Panc1 (cell line): ENCODE results near the gene FAM177B.

Experiments used
- CTCF ChIP-seq: fragments of 450-650 bp; IDR thresholded peaks from 2 replicates; pipeline ENCODE4 v1.5.1; 2017; ENCODE audit warnings: mild to moderate bottlenecking
- POLR2AphosphoS5 ChIP-seq: IDR thresholded peaks from 2 replicates; pipeline ENCODE4 v1.6.1; 2012; ENCODE audit warnings: mild to moderate bottlenecking, low read depth, low read length, moderate library complexity
- SIN3A ChIP-seq: IDR thresholded peaks from 2 replicates; pipeline ENCODE4 v1.6.1; 2012; ENCODE audit warnings: low read depth, mild to moderate bottlenecking, low read length, moderate library complexity, borderline replicate concordance; ENCODE audit not compliant: insufficient read depth

DNA sequence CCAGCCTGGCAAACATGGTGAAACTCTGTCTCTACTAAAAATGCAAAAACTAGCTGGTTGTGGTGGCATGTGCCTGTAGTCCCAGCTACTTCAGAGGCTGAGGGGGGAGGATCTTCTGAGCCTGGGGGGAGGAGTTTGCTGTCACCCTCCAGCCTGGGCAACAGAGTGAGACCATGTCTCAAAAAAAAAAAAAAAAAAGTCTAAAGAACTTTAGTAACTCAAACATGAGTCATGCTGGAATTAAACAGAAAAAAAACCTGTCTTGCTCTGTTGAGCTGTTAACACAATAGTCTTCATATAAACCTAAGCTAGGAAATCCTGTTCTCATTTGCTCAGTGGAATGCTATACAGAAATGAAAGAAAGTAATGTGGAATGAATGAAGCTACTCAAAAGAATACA lies 61.1 kb downstream of the FAM177B start:
- TF ChIP-seq CTCF (no peak), SIN3A (no peak), POLR2AphosphoS5 (no peak)
